HEK293 (cell line): ENCODE measurements around the gene EYA2.

Source experiments
- CTCF ChIA-PET: fragments of 350-600 bp; formaldehyde crosslinking; extraction: SDS; loops from one replicate; lab custom pipeline; 2021; ENCODE audit warnings: antibody characterized with exemption; lab: Yijun Ruan, JAX
- POLR2A ChIA-PET: fragments of 300-600 bp; formaldehyde crosslinking; extraction: SDS; loops from one replicate; lab custom pipeline; 2020; ENCODE audit warnings: antibody characterized with exemption, inconsistent platforms; lab: Yijun Ruan, JAX
- H3K27ac ChIP-seq: fragments of 200-500 bp; sonication (Bioruptor generic); 2 replicates; pipeline ENCODE4 v1.5.1; 2014; ENCODE audit warnings: low read depth, low read length, control low read depth, inconsistent platforms; ENCODE audit errors: extremely low read depth
- H3K36me3 ChIP-seq, 2 experiments: fragments of 200-500 bp in 1 of 2; sonication (Bioruptor generic) in 1 of 2; 1 replicate in 1 of 2; 2 replicates in 1 of 2; pipeline ENCODE4 v1.5.1; 2014 to 2017; ENCODE audit warnings: inconsistent platforms in 2 of 2, low read length in 2 of 2; ENCODE audit not compliant: control insufficient read depth in 2 of 2, insufficient read depth in 1 of 2
- H3K4me1 ChIP-seq: fragments of 200-500 bp; sonication (Bioruptor generic); 2 replicates; pipeline ENCODE4 v1.5.1; 2014; ENCODE audit warnings: mild to moderate bottlenecking, low read length, inconsistent platforms; ENCODE audit not compliant: control insufficient read depth, insufficient read depth
- H3K4me3 ChIP-seq: 2 replicates; pipeline ENCODE4 v1.5.1; 2011; ENCODE audit warnings: low read depth, mild to moderate bottlenecking, control low read depth, low read length, moderate library complexity
- H3K9me3 ChIP-seq: fragments of 200-500 bp; sonication (Bioruptor generic); 2 replicates; pipeline ENCODE4 v1.5.1; 2014; ENCODE audit warnings: low read depth, low read length, inconsistent platforms; ENCODE audit not compliant: control insufficient read depth, insufficient read depth
- MYNN ChIP-seq: fragments of 450-650 bp; formaldehyde crosslinking; IDR thresholded peaks from 2 replicates; pipeline ENCODE4 v1.5.1; 2016; ENCODE audit warnings: missing biosample characterization, missing genetic modification characterization, borderline replicate concordance
- MZF1 ChIP-seq: fragments of 450-650 bp; formaldehyde crosslinking; IDR thresholded peaks from 2 replicates; pipeline ENCODE4 v1.5.1; 2017; ENCODE audit warnings: missing biosample characterization, missing genetic modification characterization, borderline replicate concordance
- RBAK ChIP-seq: fragments of 450-650 bp; formaldehyde crosslinking; IDR thresholded peaks from 2 replicates; pipeline ENCODE4 v1.5.1; 2016; ENCODE audit warnings: missing biosample characterization, missing genetic modification characterization
- SCRT2 ChIP-seq: fragments of 450-650 bp; formaldehyde crosslinking; IDR thresholded peaks from 2 replicates; pipeline ENCODE4 v1.5.1; 2016; ENCODE audit warnings: missing biosample characterization, missing genetic modification characterization
- SP2 ChIP-seq: fragments of 450-650 bp; formaldehyde crosslinking; IDR thresholded peaks from 2 replicates; pipeline ENCODE4 v1.5.1; 2016; ENCODE audit warnings: missing biosample characterization, missing genetic modification characterization
- YY1 ChIP-seq: fragments of 450-650 bp; formaldehyde crosslinking; IDR thresholded peaks from 2 replicates; pipeline ENCODE4 v1.5.1; 2018; ENCODE audit warnings: missing biosample characterization, missing genetic modification characterization
- ZBTB1 ChIP-seq: fragments of 450-650 bp; formaldehyde crosslinking; IDR thresholded peaks from 2 replicates; pipeline ENCODE4 v1.5.1; 2016; ENCODE audit warnings: missing biosample characterization, missing genetic modification characterization
- ZBTB26 ChIP-seq: fragments of 450-650 bp; formaldehyde crosslinking; optimal IDR thresholded peaks from 2 replicates; pipeline ENCODE3; 2016; ENCODE audit warnings: missing biosample characterization, mild to moderate bottlenecking, missing genetic modification characterization
- ZBTB44 ChIP-seq: fragments of 450-650 bp; IDR thresholded peaks from 2 replicates; pipeline ENCODE4 v1.5.1; 2018; ENCODE audit warnings: missing biosample characterization, mild to moderate bottlenecking, missing genetic modification characterization
- ZBTB6 ChIP-seq: fragments of 450-650 bp; formaldehyde crosslinking; IDR thresholded peaks from 2 replicates; pipeline ENCODE4 v1.5.1; 2017; ENCODE audit warnings: missing biosample characterization, missing genetic modification characterization
- ZNF133 ChIP-seq: fragments of 450-650 bp; formaldehyde crosslinking; IDR thresholded peaks from 2 replicates; pipeline ENCODE4 v1.5.1; 2016; ENCODE audit warnings: missing biosample characterization, missing genetic modification characterization
- ZNF169 ChIP-seq: fragments of 450-650 bp; formaldehyde crosslinking; IDR thresholded peaks from 2 replicates; pipeline ENCODE4 v1.5.1; 2016; ENCODE audit warnings: missing biosample characterization, missing genetic modification characterization
- ZNF184 ChIP-seq: fragments of 450-650 bp; IDR thresholded peaks from 2 replicates; pipeline ENCODE4 v1.5.1; 2018; ENCODE audit warnings: missing biosample characterization, mild to moderate bottlenecking, missing genetic modification characterization
- ZNF211 ChIP-seq: fragments of 450-650 bp; formaldehyde crosslinking; IDR thresholded peaks from 2 replicates; pipeline ENCODE4 v1.5.1; 2016; ENCODE audit warnings: low read depth, missing biosample characterization, missing genetic modification characterization
- ZNF221 ChIP-seq: fragments of 450-650 bp; formaldehyde crosslinking; IDR thresholded peaks from 2 replicates; pipeline ENCODE4 v1.5.1; 2017; ENCODE audit warnings: missing biosample characterization, missing genetic modification characterization, borderline replicate concordance
- ZNF223 ChIP-seq: fragments of 450-650 bp; formaldehyde crosslinking; IDR thresholded peaks from 2 replicates; pipeline ENCODE4 v1.5.1; 2016; ENCODE audit warnings: missing biosample characterization, missing genetic modification characterization
- ZNF335 ChIP-seq: fragments of 450-650 bp; formaldehyde crosslinking; conservative IDR thresholded peaks from 2 replicates; pipeline ENCODE4 v1.5.1; 2016; ENCODE audit warnings: missing biosample characterization, missing genetic modification characterization
- ZNF354C ChIP-seq: fragments of 450-650 bp; formaldehyde crosslinking; IDR thresholded peaks from 2 replicates; pipeline ENCODE4 v1.5.1; 2016; ENCODE audit warnings: missing biosample characterization, missing genetic modification characterization, low read depth, borderline replicate concordance
- ZNF398 ChIP-seq: fragments of 450-650 bp; formaldehyde crosslinking; IDR thresholded peaks from 2 replicates; pipeline ENCODE4 v1.5.1; 2017; ENCODE audit warnings: missing biosample characterization, missing genetic modification characterization
- ZNF416 ChIP-seq: fragments of 450-650 bp; formaldehyde crosslinking; IDR thresholded peaks from 2 replicates; pipeline ENCODE4 v1.5.1; 2016; ENCODE audit warnings: missing biosample characterization, missing genetic modification characterization
- ZNF423 ChIP-seq: fragments of 450-650 bp; formaldehyde crosslinking; IDR thresholded peaks from 2 replicates; pipeline ENCODE4 v1.5.1; 2016; ENCODE audit warnings: missing biosample characterization, missing genetic modification characterization
- ZNF433 ChIP-seq: fragments of 450-650 bp; formaldehyde crosslinking; IDR thresholded peaks from 2 replicates; pipeline ENCODE4 v1.5.1; 2016; ENCODE audit warnings: missing biosample characterization, missing genetic modification characterization, low read depth
- ZNF48 ChIP-seq: fragments of 450-650 bp; formaldehyde crosslinking; IDR thresholded peaks from 2 replicates; pipeline ENCODE4 v1.5.1; 2016; ENCODE audit warnings: missing biosample characterization, missing genetic modification characterization
- ZNF501 ChIP-seq: fragments of 450-650 bp; formaldehyde crosslinking; IDR thresholded peaks from 2 replicates; pipeline ENCODE4 v1.5.1; 2016; ENCODE audit warnings: missing biosample characterization, missing genetic modification characterization
- ZNF510 ChIP-seq: fragments of 450-650 bp; formaldehyde crosslinking; IDR thresholded peaks from 2 replicates; pipeline ENCODE4 v1.5.1; 2018; ENCODE audit warnings: mild to moderate bottlenecking, missing genetic modification characterization, missing biosample characterization; ENCODE audit not compliant: insufficient replicate concordance
- ZNF548 ChIP-seq: fragments of 450-650 bp; formaldehyde crosslinking; IDR thresholded peaks from 2 replicates; pipeline ENCODE4 v1.5.1; 2016; ENCODE audit warnings: missing biosample characterization, missing genetic modification characterization
- ZNF549 ChIP-seq: fragments of 450-650 bp; IDR thresholded peaks from 2 replicates; pipeline ENCODE4 v1.5.1; 2018; ENCODE audit warnings: missing biosample characterization, missing genetic modification characterization, mild to moderate bottlenecking, inconsistent platforms, moderate library complexity
- ZNF585B ChIP-seq: fragments of 450-650 bp; formaldehyde crosslinking; IDR thresholded peaks from 2 replicates; pipeline ENCODE4 v1.5.1; 2016; ENCODE audit warnings: missing biosample characterization, missing genetic modification characterization
- ZNF610 ChIP-seq: fragments of 450-650 bp; formaldehyde crosslinking; IDR thresholded peaks from 2 replicates; pipeline ENCODE4 v1.5.1; 2016; ENCODE audit warnings: missing biosample characterization, missing genetic modification characterization, borderline replicate concordance
- ZNF701 ChIP-seq: fragments of 450-650 bp; formaldehyde crosslinking; IDR thresholded peaks from 2 replicates; pipeline ENCODE4 v1.5.1; 2016; ENCODE audit warnings: missing biosample characterization, missing genetic modification characterization
- ZNF776 ChIP-seq: fragments of 450-650 bp; formaldehyde crosslinking; IDR thresholded peaks from 2 replicates; pipeline ENCODE4 v1.5.0; 2017; ENCODE audit warnings: missing biosample characterization, missing genetic modification characterization, borderline replicate concordance
- ZNF785 ChIP-seq: fragments of 450-650 bp; formaldehyde crosslinking; IDR thresholded peaks from 2 replicates; pipeline ENCODE4 v1.5.1; 2016; ENCODE audit warnings: missing biosample characterization, missing genetic modification characterization
- ZSCAN30 ChIP-seq: fragments of 450-650 bp; IDR thresholded peaks from 2 replicates; pipeline ENCODE4 v1.5.1; 2018; ENCODE audit warnings: missing biosample characterization, mild to moderate bottlenecking, missing genetic modification characterization, moderate library complexity
- ZSCAN5A ChIP-seq: fragments of 450-650 bp; formaldehyde crosslinking; IDR thresholded peaks from 2 replicates; pipeline ENCODE4 v1.5.1; 2016; ENCODE audit warnings: missing biosample characterization, missing genetic modification characterization

Gene EYA2

GRCh38 chr20:47106786-47107185 is 212.1 kb downstream of the EYA2 start:
- H3K4me1 ChIP-seq = no peaks in the 10 kb centered on the region
- H3K27ac ChIP-seq = no peak overlapping the region
- no peak overlapping the region for H3K4me3 ChIP-seq
- no peak for TF ChIP-seq ZBTB26 (tag by site-specific recombination)
- no peak for TF ChIP-seq SP2 (tag by site-specific recombination)
- no peak for TF ChIP-seq MYNN
- no peak for TF ChIP-seq ZNF610 (tag by site-specific recombination)
- no peak for TF ChIP-seq SCRT2 (tag by site-specific recombination)
- ChIA-PET POLR2A (no interaction called here), CTCF (interaction anchor here (0.6 kb wide), 1 partner anchor 43 kb away, joined by 4 read pairs; no protein-coding TSS in a partner anchor)
- no peaks in the 10 kb centered on the region for H3K36me3 ChIP-seq
- no peaks in the 10 kb centered on the region for H3K9me3 ChIP-seq

- CTCF ChIA-PET = no interaction called here
- no peaks in the 10 kb centered on the region for H3K4me1 ChIP-seq
Observed at GRCh38 chr20:47108994-47109393, 214.4 kb downstream of the EYA2 start.

GRCh38 chr20:47110819-47111218 is 216.2 kb downstream of the EYA2 start:
- no peak for TF ChIP-seq ZNF548 (tag by site-specific recombination)
- no peak for TF ChIP-seq ZNF776 (tag by site-specific recombination)
- TF ChIP-seq ZNF585B (tag by site-specific recombination) = no peak
- no peak for TF ChIP-seq ZNF501 (tag by site-specific recombination)
- no peak for TF ChIP-seq ZNF433 (tag by site-specific recombination)
- no peak for TF ChIP-seq ZSCAN5A (tag by site-specific recombination)
- no peak for TF ChIP-seq ZNF221 (tag by site-specific recombination)
- no peak for TF ChIP-seq ZBTB6 (tag by site-specific recombination)
- TF ChIP-seq ZNF549 (tag by site-specific recombination) = no peak
- ChIA-PET POLR2A (no interaction called here), CTCF (no interaction called here)

More at GRCh38 chr20:47108994-47109393, 214.4 kb downstream of the EYA2 start:
- Histone ChIP-seq H3K9me3 (no peaks in the 10 kb centered on the region), H3K27ac (no peak overlapping the region), H3K4me3 (no peak overlapping the region), H3K36me3 (no peaks in the 10 kb centered on the region)
- POLR2A ChIA-PET = no interaction called here
- TF ChIP-seq ZNF223 (no peak), MZF1 (tag by site-specific recombination) (no peak), ZNF398 (tag by site-specific recombination) (no peak), ZNF169 (no peak), ZNF335 (tag by site-specific recombination) (no peak), ZNF423 (tag by site-specific recombination) (no peak), RBAK (no peak), ZNF48 (tag by site-specific recombination) (no peak), YY1 (tag by site-specific recombination) (no peak), ZNF785 (tag by site-specific recombination) (no peak), ZBTB1 (no peak), ZNF416 (tag by site-specific recombination) (no peak), ZSCAN30 (tag by site-specific recombination) (no peak), ZBTB44 (tag by site-specific recombination) (no peak), ZNF354C (tag by site-specific recombination) (no peak), ZNF510 (no peak), ZNF211 (tag by site-specific recombination) (no peak), ZNF133 (no peak), ZNF184 (tag by site-specific recombination) (no peak), ZNF701 (no peak)

More at GRCh38 chr20:47110819-47111218, 216.2 kb downstream of the EYA2 start:
- Histone ChIP-seq H3K36me3 (no peaks in the 10 kb centered on the region), H3K27ac (no peak overlapping the region), H3K4me3 (no peak overlapping the region), H3K4me1 (no peaks in the 10 kb centered on the region), H3K9me3 (no peaks in the 10 kb centered on the region)
